Measurements from ENCODE around the gene RBM42. TPM values are rescaled to one million over a fixed set of nuclear protein-coding genes. Genes with fewer than 3 reads are reported as not detected.
A peak's percentile ranks its signal among the peaks of the same experiment; 100 is the strongest.

Gene RBM42
- polyA plus RNA-seq, 2 of the 4 experiments (the other 2 are of a cell fraction), result 80.4 to 128 TPM

DNA sequence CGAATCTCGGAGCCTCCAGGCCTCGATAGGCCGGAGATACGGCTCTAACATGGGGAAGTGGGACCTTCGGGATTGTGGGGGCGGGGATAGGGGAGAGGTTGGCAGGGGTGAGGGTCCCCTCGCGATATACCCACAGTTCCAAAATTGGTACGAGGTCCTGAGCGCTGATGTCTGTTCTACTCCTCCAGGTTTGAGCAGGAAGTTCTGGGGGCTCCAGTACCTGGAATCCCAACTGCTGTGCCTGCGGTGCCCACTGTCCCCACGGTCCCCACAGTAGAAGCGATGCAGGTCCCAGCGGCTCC is 447 bp downstream of the RBM42 start:
- H3K9me3 ChIP-seq, result no peaks in the 10 kb centered on the region
- no peak for FAIRE-seq
- peak in 1 of 2 experiments; percentile 0; a peak in 2 of 6 replicates for ATAC-seq
- 4% methylated on average over 15 of the region's 15 CpGs for WGBS (ENCODE audit: missing lambda C conversion rate)
- CTCF ChIA-PET, result interaction anchor here (0.6 to 4.0 kb wide), 6 partner anchors 14 to 119 kb away, joined by 3 to 27 read pairs (median 4); no protein-coding TSS in a partner anchor
- peak overlapping the region; percentile 92 for H3K4me2 ChIP-seq
- TF ChIP-seq KDM5A (IDR thresholded peaks at IDR 0.05), result peak; percentile 88
- TF ChIP-seq BHLHE40 (IDR thresholded peaks at IDR 0.05; ENCODE audit: low read depth, low read length), result no peak
- DNase-seq (ENCODE audit: low read depth in 1 of 2, low spot score in 1 of 2), result no peak
- peak overlapping the region; percentile 86 to 89 for H3K27ac ChIP-seq
- H3K4me1 ChIP-seq, result peaks cover 14% of the 10 kb centered on the region; the same call in 2 of the 3 replicates
- H3K4me3 ChIP-seq, result peak overlapping the region; percentile 79
- POLR2A ChIA-PET, result interaction anchor here (1.6 to 2.0 kb wide), 2 partner anchors 15 to 19 kb away, joined by 6 to 10 read pairs; partner anchors contain the start of gene COX6B1

DNA sequence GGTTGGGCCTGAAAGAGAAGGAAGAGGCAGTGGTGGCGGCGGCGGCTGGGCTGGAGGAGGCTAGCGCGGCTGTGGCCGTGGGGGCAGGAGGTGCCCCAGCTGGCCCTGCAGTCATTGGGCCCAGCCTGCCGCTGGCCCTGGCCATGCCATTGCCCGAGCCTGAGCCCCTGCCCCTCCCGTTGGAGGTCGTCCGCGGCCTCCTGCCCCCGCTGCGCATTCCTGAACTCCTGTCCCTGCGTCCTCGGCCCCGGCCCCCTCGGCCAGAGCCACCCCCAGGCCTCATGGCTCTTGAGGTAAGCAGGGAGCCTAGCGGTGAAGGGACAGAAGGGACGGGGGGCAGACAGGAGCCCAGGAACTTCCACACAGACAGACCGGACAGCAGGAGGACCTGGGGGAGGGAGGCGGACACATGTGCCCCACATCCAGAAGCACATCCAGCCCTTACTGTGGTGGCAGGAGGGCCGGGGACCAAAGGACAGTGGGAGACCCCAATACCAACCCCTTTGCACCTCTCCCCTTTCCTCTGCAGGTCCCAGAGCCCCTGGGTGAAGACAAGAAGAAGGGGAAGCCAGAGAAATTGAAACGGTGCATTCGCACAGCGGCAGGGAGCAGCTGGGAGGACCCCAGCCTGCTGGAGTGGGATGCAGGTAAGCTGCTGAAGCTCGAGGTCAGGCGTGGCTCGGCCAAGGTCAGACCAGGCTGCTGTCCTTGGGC is 5.0 kb downstream of the RBM42 start:
- Histone ChIP-seq H3K27ac (no peak overlapping the region), H3K4me3 (no peak overlapping the region), H3K9me3 (no peaks in the 10 kb centered on the region), H3K4me2 (no peak overlapping the region), H3K4me1 (peaks cover 8% of the 10 kb centered on the region; the same call in 2 of the 3 replicates)
- TF ChIP-seq MAFK (IDR thresholded peaks at IDR 0.05; ENCODE audit: partially characterized antibody) (no peak), HOXB5 (CRISPR knock-in tag; IDR thresholded peaks at IDR 0.05) (no peak), CTCF (IDR thresholded peaks at IDR 0.05) (no peak)
- TF ChIP-seq, protein P1, sequence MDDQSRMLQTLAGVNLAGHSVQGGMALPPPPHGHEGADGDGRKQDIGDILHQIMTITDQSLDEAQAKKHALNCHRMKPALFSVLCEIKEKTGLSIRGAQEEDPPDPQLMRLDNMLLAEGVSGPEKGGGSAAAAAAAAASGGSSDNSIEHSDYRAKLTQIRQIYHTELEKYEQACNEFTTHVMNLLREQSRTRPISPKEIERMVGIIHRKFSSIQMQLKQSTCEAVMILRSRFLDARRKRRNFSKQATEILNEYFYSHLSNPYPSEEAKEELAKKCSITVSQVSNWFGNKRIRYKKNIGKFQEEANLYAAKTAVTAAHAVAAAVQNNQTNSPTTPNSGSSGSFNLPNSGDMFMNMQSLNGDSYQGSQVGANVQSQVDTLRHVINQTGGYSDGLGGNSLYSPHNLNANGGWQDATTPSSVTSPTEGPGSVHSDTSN (IDR thresholded peaks at IDR 0.05), result no peak
- FAIRE-seq (no peak), ATAC-seq (no peak), DNase-seq (ENCODE audit: low read depth in 1 of 2, low spot score in 1 of 2) (no peak)
- CTCF ChIA-PET, result interaction anchor here (1.2 to 1.4 kb wide), 3 partner anchors 10 to 123 kb away, joined by 3 to 4 read pairs (median 4); no protein-coding TSS in a partner anchor
- POLR2A ChIA-PET, result interaction anchor here (0.7 kb wide), 1 partner anchor 106 kb away, joined by 3 read pairs; no protein-coding TSS in a partner anchor
- WGBS (ENCODE audit: missing lambda C conversion rate), result 92% methylated on average over 29 of the region's 29 CpGs

GRCh38 chr19:35636651-35637050 is 7.8 kb downstream of the RBM42 start:
- no peaks in the 10 kb centered on the region for H3K4me1 ChIP-seq
- WGBS (ENCODE audit: missing lambda C conversion rate), result 88% methylated on average over 3 of the region's 3 CpGs
- no peaks in the 10 kb centered on the region for H3K9me3 ChIP-seq
- H3K4me3 ChIP-seq, result no peak overlapping the region
- ATAC-seq (no peak), FAIRE-seq (no peak), DNase-seq (ENCODE audit: low read depth in 1 of 2, low spot score in 1 of 2) (no peak)
- no peak overlapping the region for H3K4me2 ChIP-seq
- TF ChIP-seq RFX5 (IDR thresholded peaks at IDR 0.05), result no peak
- no peak for TF ChIP-seq MYC (IDR thresholded peaks at IDR 0.05; ENCODE audit: borderline replicate concordance, low read length)
- TF ChIP-seq SMC3 (IDR thresholded peaks at IDR 0.05), result no peak
- TF ChIP-seq CTCF (IDR thresholded peaks at IDR 0.05), result no peak
- no peak for TF ChIP-seq HOXB5 (CRISPR knock-in tag; IDR thresholded peaks at IDR 0.05)
- TF ChIP-seq BCL3 (IDR thresholded peaks at IDR 0.05), result no peak
- TF ChIP-seq MAX (IDR thresholded peaks at IDR 0.05), result no peak
- TF ChIP-seq JUNB (IDR thresholded peaks at IDR 0.05), result no peak
- no peak; the same call in 1 of the 2 replicates for TF ChIP-seq POLR2A (IDR thresholded peaks at IDR 0.05; ENCODE audit: low read length)
- no peak for TF ChIP-seq PHF8 (IDR thresholded peaks at IDR 0.05; ENCODE audit: borderline replicate concordance, low read depth)
- TF ChIP-seq ESRRA (IDR thresholded peaks at IDR 0.05; ENCODE audit: borderline replicate concordance, low read length), result no peak
- TF ChIP-seq BHLHE40 (IDR thresholded peaks at IDR 0.05; ENCODE audit: low read depth, low read length), result no peak
- no peak for TF ChIP-seq ATOH8 (CRISPR knock-in tag; IDR thresholded peaks at IDR 0.05; ENCODE audit: low read depth)
- no peak for TF ChIP-seq CBX8 (IDR thresholded peaks at IDR 0.05)
- TF ChIP-seq EP300 (IDR thresholded peaks at IDR 0.05), result no peak
- no peak for TF ChIP-seq TP53 (CRISPR knock-in tag; IDR thresholded peaks at IDR 0.05)
- TF ChIP-seq FOSB (CRISPR knock-in tag; IDR thresholded peaks at IDR 0.05), result no peak
- no peak for TF ChIP-seq ZC3H11A (IDR thresholded peaks at IDR 0.05)
- TF ChIP-seq MAFK (IDR thresholded peaks at IDR 0.05; ENCODE audit: partially characterized antibody), result no peak
- TF ChIP-seq, protein P1 (IDR thresholded peaks at IDR 0.05), result no peak
- ChIA-PET POLR2A (interaction anchor here (0.9 kb wide), 1 partner anchor 11 kb away, joined by 4 read pairs; the partner anchor contains the start of gene COX6B1), CTCF (interaction anchor here (0.6 to 3.4 kb wide), 12 partner anchors 11 to 198 kb away, joined by 3 to 26 read pairs (median 4); partner anchors contain the start of gene COX6B1)
- no peak overlapping the region for H3K27ac ChIP-seq

Data from A549 (cell line).